ENCODE results near the gene KBTBD8. TPM values are rescaled to one million over a fixed set of nuclear protein-coding genes. Genes with fewer than 3 reads are reported as not detected.

The KBTBD8 gene
- total RNA-seq, 2 experiments from 2014 or later = 7.1 to 7.7 TPM

- Histone ChIP-seq H3K4me3 (ENCODE audit: low read length) (no peak overlapping the region), H3K4me1 (ENCODE audit: insufficient read depth, low read length) (no peaks in the 10 kb centered on the region), H3K27me3 (ENCODE audit: control insufficient read depth in 1 of 2, insufficient read depth in 2 of 2, low read length in 2 of 2) (no peaks in the 10 kb centered on the region), H3K9me3 (ENCODE audit: control insufficient read depth in 1 of 2, insufficient read depth in 1 of 2, low read length in 2 of 2) (no peaks in the 10 kb centered on the region), H3K36me3 (ENCODE audit: insufficient read depth, low read length) (no peaks in the 10 kb centered on the region), H3K27ac (ENCODE audit: low read depth in 1 of 2, low read length in 2 of 2) (no peak overlapping the region)
- Mint-ChIP-seq H3K36me3 (ENCODE audit: low read depth) (no peaks in the 10 kb centered on the region), H3K27ac (no peak overlapping the region), H3K9me3 (no peaks in the 10 kb centered on the region), H3K4me1 (ENCODE audit: low read depth) (no peaks in the 10 kb centered on the region), H3K4me3 (no peak overlapping the region), H3K27me3 (no peaks in the 10 kb centered on the region)
- intact Hi-C loops (cut with DNase I, micrococcal nuclease) = no loop called here
- ATAC-seq (ENCODE audit: poor library complexity) = no peak
- no peak for DNase-seq
- ChIA-PET CTCF (no interaction called here), POLR2A (no interaction called here)
- no peak for TF ChIP-seq CTCF (IDR thresholded peaks at IDR 0.05)
Observed at GRCh38 chr3:67044295-67044694, 46.2 kb downstream of the KBTBD8 start.

- intact Hi-C loops (cut with DNase I, micrococcal nuclease) = no loop called here
- Histone ChIP-seq H3K4me1 (ENCODE audit: insufficient read depth, low read length) (no peaks in the 10 kb centered on the region), H3K27me3 (ENCODE audit: control insufficient read depth in 1 of 2, insufficient read depth in 2 of 2, low read length in 2 of 2) (no peaks in the 10 kb centered on the region), H3K27ac (ENCODE audit: low read depth in 1 of 2, low read length in 2 of 2) (no peak overlapping the region), H3K9me3 (ENCODE audit: control insufficient read depth in 1 of 2, insufficient read depth in 1 of 2, low read length in 2 of 2) (no peaks in the 10 kb centered on the region), H3K4me3 (ENCODE audit: low read length) (no peak overlapping the region), H3K36me3 (ENCODE audit: insufficient read depth, low read length) (no peaks in the 10 kb centered on the region)
- DNase-seq (no peak), ATAC-seq (ENCODE audit: poor library complexity) (no peak)
- no peak overlapping the region for H3K27ac Mint-ChIP-seq
- H3K36me3 Mint-ChIP-seq (ENCODE audit: low read depth) = no peaks in the 10 kb centered on the region
- H3K27me3 Mint-ChIP-seq = peaks cover 3% of the 10 kb centered on the region
- no peak for TF ChIP-seq CTCF (IDR thresholded peaks at IDR 0.05)
- ChIA-PET POLR2A (interaction anchor here (0.6 kb wide), 1 partner anchor 9 kb away, joined by 3 read pairs; no protein-coding TSS in a partner anchor), CTCF (no interaction called here)
- H3K4me3 Mint-ChIP-seq = no peak overlapping the region
- no peaks in the 10 kb centered on the region for H3K4me1 Mint-ChIP-seq (ENCODE audit: low read depth)
- H3K9me3 Mint-ChIP-seq = no peaks in the 10 kb centered on the region
Observed at GRCh38 chr3:67044955-67045354, 46.8 kb downstream of the KBTBD8 start.

DNA sequence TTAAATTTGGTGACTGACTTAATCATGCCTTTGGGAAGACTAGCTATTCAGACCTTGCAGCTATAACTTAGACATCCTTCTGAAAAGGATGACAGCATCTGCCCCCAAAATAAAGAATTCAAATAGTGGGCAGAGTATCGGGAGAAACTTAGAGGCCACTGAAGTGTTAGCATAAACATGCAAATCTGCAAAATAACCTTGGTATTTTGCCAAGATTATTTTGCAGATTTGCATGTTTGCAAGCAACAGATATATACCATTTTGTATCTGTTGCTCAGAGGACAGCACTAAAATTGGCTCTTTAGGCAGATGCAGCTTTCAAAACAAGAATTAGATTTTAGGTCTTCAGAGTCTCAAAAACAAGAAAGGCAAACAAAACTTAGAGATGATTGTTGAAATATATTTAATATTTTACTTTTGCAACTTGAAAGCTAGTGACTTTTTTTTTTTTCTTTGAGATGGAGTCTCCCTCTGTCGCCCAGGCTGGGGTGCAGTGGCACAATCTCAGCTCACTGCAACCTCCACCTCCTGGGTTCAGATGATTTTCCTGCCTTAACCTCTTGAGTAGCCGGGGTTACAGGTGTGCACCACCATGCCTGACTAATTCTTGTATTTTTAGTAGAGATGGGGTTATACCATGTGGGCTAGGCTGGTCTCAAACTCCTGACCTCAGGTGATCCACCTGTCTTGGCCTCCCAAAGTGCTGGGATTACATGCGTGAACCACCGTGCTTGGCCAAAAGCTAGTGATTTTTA, 47.8 kb downstream of the KBTBD8 start:
- intact Hi-C loops (cut with DNase I, micrococcal nuclease) = no loop called here
- Mint-ChIP-seq H3K27ac (no peak overlapping the region), H3K9me3 (no peaks in the 10 kb centered on the region), H3K4me1 (ENCODE audit: low read depth) (no peaks in the 10 kb centered on the region), H3K36me3 (ENCODE audit: low read depth) (no peaks in the 10 kb centered on the region), H3K27me3 (peaks cover 9% of the 10 kb centered on the region), H3K4me3 (no peak overlapping the region)
- Histone ChIP-seq H3K27me3 (ENCODE audit: control insufficient read depth in 1 of 2, insufficient read depth in 2 of 2, low read length in 2 of 2) (no peaks in the 10 kb centered on the region), H3K4me1 (ENCODE audit: insufficient read depth, low read length) (no peaks in the 10 kb centered on the region), H3K36me3 (ENCODE audit: insufficient read depth, low read length) (no peaks in the 10 kb centered on the region), H3K9me3 (ENCODE audit: control insufficient read depth in 1 of 2, insufficient read depth in 1 of 2, low read length in 2 of 2) (no peaks in the 10 kb centered on the region), H3K4me3 (ENCODE audit: low read length) (no peak overlapping the region), H3K27ac (ENCODE audit: low read depth in 1 of 2, low read length in 2 of 2) (no peak overlapping the region)
- POLR2A ChIA-PET = interaction anchor here (0.6 kb wide), 1 partner anchor 10 kb away, joined by 3 read pairs; no protein-coding TSS in a partner anchor
- no peak for DNase-seq
- CTCF ChIA-PET = interaction anchor here (1.3 to 1.8 kb wide), 2 partner anchors 9 kb away, joined by 3 to 8 read pairs; no protein-coding TSS in a partner anchor
- no peak for ATAC-seq (ENCODE audit: poor library complexity)
- TF ChIP-seq CTCF (IDR thresholded peaks at IDR 0.05) = no peak
